Ovary (tissue), 9 donors: Measurements from ENCODE around the gene SYNPO. TPM values are rescaled to one million over a fixed set of nuclear protein-coding genes. Genes with fewer than 3 reads are reported as not detected.

Source experiments
- DNase-seq, 5 donors: peaks; one replicate each; pipeline ENCODE4 v3.0.0-alpha.2; 2019 to 2020
- H3K27ac ChIP-seq, 2 donors: fragments of 200-600 bp; one replicate each; pipeline versions ENCODE4 v1.5.1 to v1.8.0; 2019 to 2022
- H3K27me3 ChIP-seq: fragments of 200-600 bp; one replicate; pipeline ENCODE4 v1.8.0; 2022
- H3K36me3 ChIP-seq: fragments of 200-600 bp; sonication (generic); one replicate; pipeline ENCODE4 v1.5.1; 2019
- H3K4me1 ChIP-seq: one replicate; pipeline ENCODE4 v1.8.1; 2013; ENCODE audit warnings: mild to moderate bottlenecking, moderate library complexity; ENCODE audit not compliant: insufficient read depth
- H3K4me3 ChIP-seq: fragments of 200-600 bp; sonication (generic); one replicate; pipeline ENCODE4 v1.5.1; 2017
- H3K9me3 ChIP-seq, 2 donors: fragments of 200-600 bp in 1 of 2; sonication (generic) in 1 of 2; one replicate each; pipeline versions ENCODE4 v1.5.1 to v1.8.1; 2013 to 2019; ENCODE audit warnings: mild to moderate bottlenecking in 1 of 2, moderate library complexity in 1 of 2
- EP300 ChIP-seq: sonication (generic); formaldehyde crosslinking; IDR thresholded peaks from one replicate; pipeline ENCODE4 v1.6.1; 2017; ENCODE audit warnings: antibody characterized with exemption
- POLR2A ChIP-seq: fragments of 450-650 bp; IDR thresholded peaks from one replicate; pipeline ENCODE4 v1.6.1; 2017; ENCODE audit warnings: antibody characterized with exemption, mild to moderate bottlenecking, moderate library complexity
- WGBS, 3 donors: extraction: QIAGEN DNeasy Blood & Tissue Kit in 1 of 3; methylation state at CpG; one replicate each; pipeline versions ENCODE4 v1.1.5 to v1.1.7; 2013 to 2017; 5-methylcytosine and 5-hydroxymethylcytosine counted together
- intact Hi-C, 4 donors: fragments of 100-400 bp; cut with DNase I; formaldehyde crosslinking; loops; one replicate each; pipeline versions ENCODE4 v1.11.0 to v1.15.1; 2022 to 2023
- polyA plus RNA-seq, 2 donors: library from polyadenylated mRNA; stranded (reverse); fragments of 200-250 nt in 1 of 2; fragments of 350-450 nt in 1 of 2; fragmentation: Illumina TruSeq in 1 of 2; extraction: RNeasy Lipid Tissue Mini Kit (QIAGEN cat#74804) in 1 of 2; gene quantifications; one replicate each; pipeline ENCODE4 v1.2.3, GENCODE V29; 2013 to 2014
- total RNA-seq, 7 donors: library from RNA; depleted of rRNA in 2 of 7; stranded (reverse); fragments of >200 nt in 2 of 7; fragmentation: NEBNext Ultra II Directional in 3 of 7; extraction: Animal tissue kit (Norgen Biotek cat#: 25700) in 3 of 7; gene quantifications; one replicate each; pipeline versions ENCODE4 v1.1.0 to v1.2.4, GENCODE V29; 2016 to 2023
- TF ChIP-seq, protein P1 (sequence below), 3 donors: fragments of 450-650 bp in 2 of 3; fragments of 200-600 bp in 1 of 3; IDR thresholded peaks; one replicate each; pipeline versions ENCODE4 v1.5.1 to v1.8.0; 2016 to 2022; ENCODE audit warnings: antibody characterized with exemption in 3 of 3, mild to moderate bottlenecking in 1 of 3
- donor health status: DM: no; HTN: no; CAD: no; lungs with moderate emphysema.
- donor health status: DM: no; HTN: no; CAD: no.
- donor health status: Bipolar disorder and iron deficiency.
- donor health status: DM: yes; HTN: yes; CAD: no.
- donor health status: DM: no; HTN: no; CAD: no.
- donor health status: DM: yes; HTN: yes; CAD: no.

Gene SYNPO
- total and polyA plus RNA-seq, 9 donors: 8.3 to 174 (median 70.2) TPM

DNA sequence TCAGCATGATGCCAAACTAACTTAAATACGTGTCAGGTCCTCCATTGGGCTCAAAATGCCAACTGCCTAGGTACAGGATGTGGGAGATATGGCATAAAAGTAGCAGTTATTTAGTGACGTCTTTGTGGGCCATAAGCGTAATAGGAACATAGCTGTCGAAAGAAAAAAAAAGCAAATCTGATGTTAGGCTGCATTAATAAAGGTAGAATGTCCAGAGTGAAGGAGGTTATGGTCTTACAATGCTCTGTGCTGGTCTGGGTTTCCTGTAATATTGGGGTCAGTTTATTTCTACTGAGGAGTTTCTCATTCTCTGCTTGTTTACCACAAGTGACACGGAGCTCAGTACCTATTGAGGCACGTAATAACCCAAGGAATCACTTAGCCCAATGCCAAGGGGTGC, 33.4 kb upstream of the SYNPO start:
- intact Hi-C loops: no loop called here
- no peak for DNase-seq
- no peak for TF ChIP-seq EP300
- TF ChIP-seq POLR2A: no peak
- TF ChIP-seq, protein P1, sequence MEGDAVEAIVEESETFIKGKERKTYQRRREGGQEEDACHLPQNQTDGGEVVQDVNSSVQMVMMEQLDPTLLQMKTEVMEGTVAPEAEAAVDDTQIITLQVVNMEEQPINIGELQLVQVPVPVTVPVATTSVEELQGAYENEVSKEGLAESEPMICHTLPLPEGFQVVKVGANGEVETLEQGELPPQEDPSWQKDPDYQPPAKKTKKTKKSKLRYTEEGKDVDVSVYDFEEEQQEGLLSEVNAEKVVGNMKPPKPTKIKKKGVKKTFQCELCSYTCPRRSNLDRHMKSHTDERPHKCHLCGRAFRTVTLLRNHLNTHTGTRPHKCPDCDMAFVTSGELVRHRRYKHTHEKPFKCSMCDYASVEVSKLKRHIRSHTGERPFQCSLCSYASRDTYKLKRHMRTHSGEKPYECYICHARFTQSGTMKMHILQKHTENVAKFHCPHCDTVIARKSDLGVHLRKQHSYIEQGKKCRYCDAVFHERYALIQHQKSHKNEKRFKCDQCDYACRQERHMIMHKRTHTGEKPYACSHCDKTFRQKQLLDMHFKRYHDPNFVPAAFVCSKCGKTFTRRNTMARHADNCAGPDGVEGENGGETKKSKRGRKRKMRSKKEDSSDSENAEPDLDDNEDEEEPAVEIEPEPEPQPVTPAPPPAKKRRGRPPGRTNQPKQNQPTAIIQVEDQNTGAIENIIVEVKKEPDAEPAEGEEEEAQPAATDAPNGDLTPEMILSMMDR (IDR thresholded peaks at IDR 0.05): no peak
- H3K27me3 ChIP-seq: no peaks in the 10 kb centered on the region
- H3K36me3 ChIP-seq: no peaks in the 10 kb centered on the region
- H3K4me3 ChIP-seq: no peak overlapping the region
- 88 to 94% (median 89%) methylated on average over 6 of the region's 6 CpGs for WGBS, 3 donors
- H3K4me1 ChIP-seq: peaks cover 15% of the 10 kb centered on the region
- H3K27ac ChIP-seq: no peak overlapping the region
- no peaks in the 10 kb centered on the region for H3K9me3 ChIP-seq

DNA sequence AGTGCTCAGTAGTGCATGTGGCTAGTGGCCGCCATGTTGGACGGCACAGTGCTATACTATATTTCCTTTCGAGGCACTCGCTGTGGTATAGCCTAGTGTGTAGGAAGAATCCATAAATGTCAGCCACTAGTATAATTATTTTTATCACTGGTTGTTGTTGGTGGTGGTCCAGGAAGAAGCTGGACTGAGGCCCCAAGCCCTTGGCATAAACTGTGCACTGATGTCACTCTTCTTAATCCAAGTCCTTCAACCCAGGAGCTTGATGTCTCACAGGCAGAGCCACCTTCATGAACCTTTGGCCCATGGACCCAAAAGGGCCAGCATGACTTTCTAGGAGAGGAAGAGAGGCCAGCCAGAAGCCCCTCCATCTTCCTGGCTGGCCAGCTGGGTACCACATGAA, 32.5 kb upstream of the SYNPO start:
- peaks cover 17% of the 10 kb centered on the region for H3K4me1 ChIP-seq

GRCh38 chr5:150608991-150609390, 31.5 kb upstream of the SYNPO start:
- Histone ChIP-seq H3K27ac (peak overlapping the region in 1 of 2 donors; percentile 7), H3K27me3 (no peaks in the 10 kb centered on the region), H3K9me3 (no peaks in the 10 kb centered on the region), H3K4me3 (no peak overlapping the region), H3K36me3 (no peaks in the 10 kb centered on the region), H3K4me1 (peaks cover 10% of the 10 kb centered on the region)
- intact Hi-C loops: no loop called here
- peak in 1 of 5 donors; percentile 9 for DNase-seq
- no peak for TF ChIP-seq EP300
- TF ChIP-seq, protein P1 (IDR thresholded peaks at IDR 0.05): no peak
- TF ChIP-seq POLR2A: no peak
- WGBS, 3 donors: 64 to 84% (median 67%) methylated on average over 5 of the region's 5 CpGs

More for the DNA sequence above, 32.5 kb upstream of the SYNPO start:
- intact Hi-C loops: no loop called here
- Histone ChIP-seq H3K36me3 (no peaks in the 10 kb centered on the region), H3K27me3 (no peaks in the 10 kb centered on the region), H3K27ac (peak overlapping the region in 1 of 2 donors; percentile 7), H3K4me3 (no peak overlapping the region), H3K9me3 (no peaks in the 10 kb centered on the region)
- no peak for DNase-seq
- TF ChIP-seq, protein P1 (IDR thresholded peaks at IDR 0.05): no peak
- no peak for TF ChIP-seq POLR2A
- TF ChIP-seq EP300: no peak
- WGBS, 3 donors: 82 to 90% (median 86%) methylated on average over 4 of the region's 4 CpGs

DNA sequence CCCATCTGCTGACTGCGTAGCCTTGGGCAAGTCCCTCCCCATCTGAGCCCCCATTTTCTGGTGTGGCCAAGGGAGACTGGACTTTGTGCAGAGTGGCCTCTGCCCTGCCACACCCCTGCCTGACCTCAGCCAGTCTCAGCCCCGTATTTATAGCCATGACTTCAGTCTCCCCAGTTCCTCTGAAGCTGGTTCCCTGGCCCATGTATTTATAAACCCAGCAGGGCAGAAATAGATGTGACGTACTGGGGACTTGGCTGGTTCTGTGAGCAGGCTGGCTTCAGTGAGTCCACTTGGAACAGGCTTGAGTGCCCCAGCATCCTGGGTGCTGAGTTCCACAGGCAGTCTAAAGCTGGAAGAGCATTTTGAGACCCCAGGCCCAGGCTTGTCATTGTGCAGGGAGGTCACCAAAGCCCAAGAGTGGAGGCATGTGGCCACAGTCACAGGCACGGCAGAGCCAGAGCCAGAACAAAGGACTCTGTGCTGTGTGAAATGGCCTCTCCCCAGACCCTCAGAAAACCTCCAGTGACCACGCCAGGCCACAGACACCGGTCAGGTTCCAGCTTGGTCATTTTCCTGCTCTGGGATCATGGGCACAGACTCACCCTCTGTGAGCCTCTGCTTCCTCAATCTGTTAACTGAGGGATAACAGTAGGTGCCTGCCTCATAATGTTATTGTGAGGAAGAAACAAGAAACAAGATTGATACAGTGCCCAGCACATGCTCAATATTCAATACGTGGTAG, 30.4 kb upstream of the SYNPO start:
- H3K27me3 ChIP-seq: no peaks in the 10 kb centered on the region
- no peaks in the 10 kb centered on the region for H3K9me3 ChIP-seq
- no peak for TF ChIP-seq EP300
- TF ChIP-seq POLR2A: no peak
- TF ChIP-seq, protein P1 (IDR thresholded peaks at IDR 0.05): no peak
- H3K4me3 ChIP-seq: no peak overlapping the region
- 63 to 74% (median 67%) methylated on average over 7 of the region's 7 CpGs for WGBS, 3 donors
- DNase-seq: no peak
- peaks cover 20% of the 10 kb centered on the region for H3K4me1 ChIP-seq
- H3K27ac ChIP-seq: peak overlapping the region; percentile 8 to 30
- H3K36me3 ChIP-seq: no peaks in the 10 kb centered on the region
- intact Hi-C loops: no loop called here
